ENCODE data around the gene CBX5. TPM values are rescaled to one million over a fixed set of nuclear protein-coding genes. Genes with fewer than 3 reads are reported as not detected.

The CBX5 gene
- total and polyA plus RNA-seq, 10 donors, result 6.5 to 60.3 (median 43.6) TPM

- Histone ChIP-seq H3K4me3 (no peak overlapping the region), H3K27me3 (replicated peaks in 1 of 7) (no peaks in the 10 kb centered on the region), H3K9me3 (no peaks in the 10 kb centered on the region), H3K4me1 (peaks cover 0 to 7% (median 0%) of the 10 kb centered on the region in 6 donors), H3K36me3 (peaks cover 0 to 64% (median 19%) of the 10 kb centered on the region in 6 donors), H3K27ac (no peak overlapping the region)
- no peak for TF ChIP-seq POLR2A (IDR thresholded peaks at IDR 0.05)
- TF ChIP-seq CTCF (IDR thresholded peaks at IDR 0.05 in 8 of 11, conservative IDR thresholded peaks at IDR 0.05 in 3 of 11), result no peak
- DNase-seq, result no peak
- intact Hi-C loops (cut with DNase I; ENCODE audit: low total_unique reads), result no loop called here
- WGBS, 5 donors, result 94 to 100% (median 97%) methylated on average over 4 to 11 of the region's 11 CpGs
Observed at GRCh38 chr12:54182086-54182485, 97.8 kb downstream of the CBX5 start.

Small RNA genes lying within 50 kb of the gene (small RNA-seq; reads per million reads assigned to genes)
- gene RN7SL390P (0 reads per million in 4 donors), gene RNU6-950P (0 reads per million in 4 donors)

Other genes starting within 250 kb of the CBX5 start
- gene HOXC5, start 247.1 kb downstream of the CBX5 start, total RNA-seq, result not detected
- under 1 TPM in 1 of 3 donors, not detected in 2; 0.06 TPM for gene HOXC5, start 247.1 kb downstream of the CBX5 start, polyA plus RNA-seq
- gene HOXC4, start 226.3 kb downstream of the CBX5 start, total RNA-seq, result 1 to 10 TPM in 4 of 7 donors, under 1 TPM in 3; 0.68 to 2.1 (median 1.4) TPM
- 1 to 10 TPM in 2 of 3 donors, under 1 TPM in 1; 0.49 to 2.6 (median 1.8) TPM for gene HOXC4, start 226.3 kb downstream of the CBX5 start, polyA plus RNA-seq
- gene SMUG1, start 91.1 kb downstream of the CBX5 start, total RNA-seq, result 10 to 100 TPM; 20.9 to 36.3 (median 23.1) TPM
- 10 to 100 TPM; 24.0 to 42.2 (median 37.4) TPM for gene SMUG1, start 91.1 kb downstream of the CBX5 start, polyA plus RNA-seq
- gene HNRNPA1, start 604 bp upstream of the CBX5 start, total RNA-seq, result 100 to 1,000 TPM; 511 to 957 (median 742) TPM
- gene HNRNPA1, start 604 bp upstream of the CBX5 start, polyA plus RNA-seq, result 1,000 to 10,000 TPM; 1,074 to 1,168 (median 1,166) TPM
- 10 to 100 TPM; 14.1 to 93.7 (median 45.0) TPM for gene NFE2, start 20.9 kb upstream of the CBX5 start, total RNA-seq
- gene NFE2, start 20.9 kb upstream of the CBX5 start, polyA plus RNA-seq, result 10 to 100 TPM in 2 of 3 donors, 1 to 10 TPM in 1; 2.4 to 17.5 (median 14.7) TPM
- gene COPZ1, start 45.0 kb upstream of the CBX5 start, total RNA-seq, result 10 to 100 TPM; 59.3 to 99.1 (median 92.8) TPM
- gene COPZ1, start 45.0 kb upstream of the CBX5 start, polyA plus RNA-seq, result 10 to 100 TPM; 55.4 to 80.2 (median 76.4) TPM
- gene GPR84, start 84.4 kb upstream of the CBX5 start, total RNA-seq, result 10 to 100 TPM in 1 of 7 donors, 1 to 10 TPM in 5, under 1 TPM in 1; 0.97 to 12.5 (median 2.9) TPM
- under 1 TPM; 0.35 to 0.47 (median 0.39) TPM for gene GPR84, start 84.4 kb upstream of the CBX5 start, polyA plus RNA-seq
- gene ZNF385A, start 104.6 kb upstream of the CBX5 start, total RNA-seq, result 10 to 100 TPM; 19.9 to 40.3 (median 27.2) TPM
- 10 to 100 TPM in 2 of 3 donors, 1 to 10 TPM in 1; 7.4 to 12.5 (median 12.4) TPM for gene ZNF385A, start 104.6 kb upstream of the CBX5 start, polyA plus RNA-seq
- gene ITGA5, start 139.1 kb upstream of the CBX5 start, total RNA-seq, result 10 to 100 TPM; 20.8 to 44.9 (median 36.3) TPM
- 1 to 10 TPM; 7.0 to 9.5 (median 9.1) TPM for gene ITGA5, start 139.1 kb upstream of the CBX5 start, polyA plus RNA-seq
- 10 to 100 TPM in 1 of 7 donors, 1 to 10 TPM in 6; 1.3 to 16.2 (median 3.6) TPM for gene GTSF1, start 193.5 kb upstream of the CBX5 start, total RNA-seq
- 1 to 10 TPM; 5.3 to 8.8 (median 6.6) TPM for gene GTSF1, start 193.5 kb upstream of the CBX5 start, polyA plus RNA-seq
- 100 to 1,000 TPM; 139 to 201 (median 171) TPM for gene NCKAP1L, start 217.6 kb upstream of the CBX5 start, total RNA-seq
- 10 to 100 TPM; 40.5 to 47.8 (median 40.7) TPM for gene NCKAP1L, start 217.6 kb upstream of the CBX5 start, polyA plus RNA-seq

All from spleen (tissue), 11 donors.